ENCODE measurements around the gene SEZ6L.

Gene SEZ6L

DNA sequence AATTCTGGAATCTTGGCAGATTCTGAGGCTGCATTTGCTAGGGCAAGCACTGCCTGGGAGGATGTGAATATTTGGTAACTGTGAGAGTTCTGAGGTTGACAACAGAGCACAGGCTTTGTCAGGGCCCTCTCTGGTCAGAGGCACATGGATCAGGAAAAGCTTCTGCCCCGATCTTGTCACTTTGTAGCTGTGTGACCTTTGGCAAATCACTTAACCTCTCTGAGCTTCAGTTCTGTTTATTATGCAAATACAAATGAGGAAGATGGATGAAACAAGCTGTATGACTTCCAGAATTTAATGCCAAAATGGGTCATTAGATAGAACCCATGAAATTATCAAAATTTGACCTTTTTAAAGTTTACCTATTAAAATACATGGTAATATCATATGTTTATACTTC is 94.9 kb downstream of the SEZ6L start:
- no peak overlapping the region for H3K4me3 ChIP-seq (ENCODE audit: low read length)
- TF ChIP-seq, protein P1, sequence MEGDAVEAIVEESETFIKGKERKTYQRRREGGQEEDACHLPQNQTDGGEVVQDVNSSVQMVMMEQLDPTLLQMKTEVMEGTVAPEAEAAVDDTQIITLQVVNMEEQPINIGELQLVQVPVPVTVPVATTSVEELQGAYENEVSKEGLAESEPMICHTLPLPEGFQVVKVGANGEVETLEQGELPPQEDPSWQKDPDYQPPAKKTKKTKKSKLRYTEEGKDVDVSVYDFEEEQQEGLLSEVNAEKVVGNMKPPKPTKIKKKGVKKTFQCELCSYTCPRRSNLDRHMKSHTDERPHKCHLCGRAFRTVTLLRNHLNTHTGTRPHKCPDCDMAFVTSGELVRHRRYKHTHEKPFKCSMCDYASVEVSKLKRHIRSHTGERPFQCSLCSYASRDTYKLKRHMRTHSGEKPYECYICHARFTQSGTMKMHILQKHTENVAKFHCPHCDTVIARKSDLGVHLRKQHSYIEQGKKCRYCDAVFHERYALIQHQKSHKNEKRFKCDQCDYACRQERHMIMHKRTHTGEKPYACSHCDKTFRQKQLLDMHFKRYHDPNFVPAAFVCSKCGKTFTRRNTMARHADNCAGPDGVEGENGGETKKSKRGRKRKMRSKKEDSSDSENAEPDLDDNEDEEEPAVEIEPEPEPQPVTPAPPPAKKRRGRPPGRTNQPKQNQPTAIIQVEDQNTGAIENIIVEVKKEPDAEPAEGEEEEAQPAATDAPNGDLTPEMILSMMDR (conservative IDR thresholded peaks at IDR 0.05; ENCODE audit: low read length) = no peak
- no peak for DNase-seq (ENCODE audit: low read depth)

DNA sequence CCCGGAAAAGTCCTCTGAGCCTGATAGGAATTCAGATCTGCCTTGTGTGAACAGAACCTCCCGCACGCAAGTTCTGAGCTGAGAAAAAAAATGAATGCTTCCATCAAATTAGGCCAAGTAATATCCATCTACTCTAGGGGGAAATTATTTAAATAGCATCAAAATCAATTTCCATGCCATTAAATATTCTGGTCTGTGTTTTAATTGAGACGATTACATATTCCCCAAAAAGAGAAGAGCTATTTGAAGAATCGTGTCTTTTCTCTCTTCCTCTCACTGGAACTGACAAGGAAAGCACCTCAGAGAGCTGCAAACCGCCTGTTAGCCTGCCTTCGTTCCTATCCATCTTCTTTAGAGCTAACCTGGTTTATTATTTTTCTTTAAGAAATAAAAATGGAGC is 96.0 kb downstream of the SEZ6L start:
- TF ChIP-seq, protein P1 (conservative IDR thresholded peaks at IDR 0.05; ENCODE audit: low read length) = no peak
- no peak overlapping the region for H3K4me3 ChIP-seq (ENCODE audit: low read length)
- DNase-seq (ENCODE audit: low read depth) = no peak

- no peak for DNase-seq (ENCODE audit: low read depth)
- H3K4me3 ChIP-seq (ENCODE audit: low read length) = no peak overlapping the region
- TF ChIP-seq, protein P1 (conservative IDR thresholded peaks at IDR 0.05; ENCODE audit: low read length) = no peak
These were observed 96.6 kb downstream of the SEZ6L start for GRCh38 chr22:26265909-26266308.

GRCh38 chr22:26267856-26268255 is 98.6 kb downstream of the SEZ6L start:
- H3K4me3 ChIP-seq (ENCODE audit: low read length) = no peak overlapping the region
- no peak for DNase-seq (ENCODE audit: low read depth)
- TF ChIP-seq, protein P1 (conservative IDR thresholded peaks at IDR 0.05; ENCODE audit: low read length) = no peak

GRCh38 chr22:26269572-26269971 is 100.3 kb downstream of the SEZ6L start:
- no peak for DNase-seq (ENCODE audit: low read depth)
- TF ChIP-seq, protein P1 (conservative IDR thresholded peaks at IDR 0.05; ENCODE audit: low read length) = no peak
- H3K4me3 ChIP-seq (ENCODE audit: low read length) = no peak overlapping the region

DNA sequence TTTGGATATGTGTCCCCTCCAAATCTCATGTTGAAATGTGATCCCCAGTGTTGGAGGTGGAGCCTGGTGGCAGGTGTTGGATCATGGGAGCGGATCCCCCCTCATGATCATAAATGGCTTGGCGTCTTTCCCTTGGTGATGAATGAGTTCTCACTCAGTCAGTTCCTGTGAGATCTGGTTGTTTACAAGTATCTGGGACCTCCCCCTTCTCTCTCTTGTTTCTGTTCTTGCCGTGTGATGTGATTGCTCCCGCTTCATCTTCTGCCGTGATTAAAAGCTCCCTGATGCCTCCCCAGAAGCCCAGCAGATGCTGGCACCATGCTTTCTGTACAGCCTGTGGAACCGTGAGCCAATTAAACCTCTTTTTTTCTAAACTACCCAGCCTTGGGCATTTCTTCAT is 102.2 kb downstream of the SEZ6L start:
- no peak overlapping the region for H3K4me3 ChIP-seq (ENCODE audit: low read length)
- TF ChIP-seq, protein P1 (conservative IDR thresholded peaks at IDR 0.05; ENCODE audit: low read length) = no peak
- no peak for DNase-seq (ENCODE audit: low read depth)

DNA sequence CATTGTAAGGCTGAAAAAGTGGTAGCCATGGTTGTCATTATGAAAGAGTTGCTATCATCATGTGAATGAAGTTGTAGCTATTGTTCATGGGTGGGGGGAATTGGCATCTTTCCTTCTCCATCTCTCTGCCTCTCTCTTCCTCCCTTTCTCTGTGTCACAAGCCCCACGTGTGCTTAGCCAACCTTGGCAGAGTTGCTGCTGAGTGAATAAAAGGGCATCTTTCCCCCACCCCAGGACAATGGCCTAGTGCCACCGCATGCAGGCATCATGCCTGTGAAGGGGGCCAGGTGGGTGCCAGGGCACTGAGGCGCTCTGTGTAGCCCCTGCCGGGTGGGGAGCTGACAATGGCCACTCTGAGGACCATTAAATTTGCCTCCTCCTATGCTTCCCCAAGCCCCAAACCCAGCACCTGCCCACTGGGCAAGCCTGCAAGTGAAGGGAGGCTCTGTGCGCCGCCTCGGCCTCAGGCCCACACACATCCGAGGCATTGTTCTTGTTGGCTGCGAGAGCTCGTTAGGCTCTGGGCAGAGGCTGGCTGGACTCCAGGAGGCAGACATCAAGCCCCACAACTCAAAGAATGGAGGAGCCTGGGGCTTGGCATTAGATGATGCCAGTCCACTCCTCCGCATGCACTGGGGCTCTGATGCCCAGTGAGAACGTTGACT is 103.9 kb downstream of the SEZ6L start:
- no peak for DNase-seq (ENCODE audit: low read depth)

More for the DNA sequence above, 103.9 kb downstream of the SEZ6L start:
- no peak overlapping the region for H3K4me3 ChIP-seq (ENCODE audit: low read length)
- TF ChIP-seq, protein P1 (conservative IDR thresholded peaks at IDR 0.05; ENCODE audit: low read length) = no peak

All from AG10803 (cell line).